ENCODE data around the gene PARN.

PARN gene, protein sequence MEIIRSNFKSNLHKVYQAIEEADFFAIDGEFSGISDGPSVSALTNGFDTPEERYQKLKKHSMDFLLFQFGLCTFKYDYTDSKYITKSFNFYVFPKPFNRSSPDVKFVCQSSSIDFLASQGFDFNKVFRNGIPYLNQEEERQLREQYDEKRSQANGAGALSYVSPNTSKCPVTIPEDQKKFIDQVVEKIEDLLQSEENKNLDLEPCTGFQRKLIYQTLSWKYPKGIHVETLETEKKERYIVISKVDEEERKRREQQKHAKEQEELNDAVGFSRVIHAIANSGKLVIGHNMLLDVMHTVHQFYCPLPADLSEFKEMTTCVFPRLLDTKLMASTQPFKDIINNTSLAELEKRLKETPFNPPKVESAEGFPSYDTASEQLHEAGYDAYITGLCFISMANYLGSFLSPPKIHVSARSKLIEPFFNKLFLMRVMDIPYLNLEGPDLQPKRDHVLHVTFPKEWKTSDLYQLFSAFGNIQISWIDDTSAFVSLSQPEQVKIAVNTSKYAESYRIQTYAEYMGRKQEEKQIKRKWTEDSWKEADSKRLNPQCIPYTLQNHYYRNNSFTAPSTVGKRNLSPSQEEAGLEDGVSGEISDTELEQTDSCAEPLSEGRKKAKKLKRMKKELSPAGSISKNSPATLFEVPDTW

DNA sequence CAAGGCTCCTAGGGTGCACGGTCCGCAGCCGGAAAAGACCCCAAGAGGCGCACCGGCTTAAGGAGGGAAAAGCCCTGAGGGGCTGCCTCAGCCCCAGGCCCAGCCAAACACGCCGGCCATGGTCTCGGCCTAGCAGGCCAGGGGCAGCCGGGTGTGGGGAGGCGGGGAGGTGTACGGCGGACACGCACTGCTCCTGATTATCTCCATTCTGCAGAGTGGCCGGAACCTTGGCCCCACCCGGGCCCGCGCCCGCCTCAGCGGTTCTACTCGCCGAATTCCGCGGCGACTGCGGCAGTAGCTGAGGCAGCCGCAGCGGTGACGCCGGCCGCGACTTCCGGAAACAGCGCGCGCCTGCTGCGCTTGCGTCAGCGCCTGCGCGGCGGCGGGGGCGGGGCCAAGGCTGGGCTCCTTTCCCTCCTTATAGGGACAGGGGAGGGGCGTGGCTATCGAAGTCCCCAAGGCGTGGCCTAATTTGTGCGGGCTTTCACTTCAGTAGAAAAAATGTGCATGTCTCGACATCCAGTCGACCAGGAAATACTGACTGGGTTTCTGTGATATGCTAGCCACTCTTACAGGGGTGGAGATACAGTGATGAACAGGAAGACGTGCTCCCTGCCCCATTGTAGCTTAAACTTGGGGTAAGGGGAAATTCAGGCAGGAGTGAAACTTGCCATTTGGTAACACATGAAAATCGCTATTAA, at the start of gene PARN:
Gene PARN (minus strand): TSS at position 342 of the 701 bp plus-strand sequence. CDS start 135 bp downstream, at position 207.
- Histone ChIP-seq H3K27me3 (ENCODE audit: control insufficient read depth in 1 of 2, insufficient read depth in 2 of 2, low read length in 2 of 2) (no peaks in the 10 kb centered on the region), H3K9me3 (ENCODE audit: control insufficient read depth in 2 of 2, low read length in 2 of 2) (no peaks in the 10 kb centered on the region), H3K27ac (ENCODE audit: low read length) (peak within 1 kb of the TSS; percentile 80), H3K9ac (ENCODE audit: low read length in 2 of 2) (peak within 1 kb of the TSS; percentile 97 to 99), H3K4me1 (ENCODE audit: control insufficient read depth, insufficient read depth, low read length) (peaks cover 26% of the 10 kb centered on the region), H3K4me3 (ENCODE audit: low read length in 2 of 2) (peak within 1 kb of the TSS; percentile 62 to 93), H3K36me3 (ENCODE audit: control insufficient read depth in 2 of 2, insufficient read depth in 2 of 2, low read length in 2 of 2) (peaks cover 5 to 7% of the 10 kb centered on the region in 2 donors)

DNA sequence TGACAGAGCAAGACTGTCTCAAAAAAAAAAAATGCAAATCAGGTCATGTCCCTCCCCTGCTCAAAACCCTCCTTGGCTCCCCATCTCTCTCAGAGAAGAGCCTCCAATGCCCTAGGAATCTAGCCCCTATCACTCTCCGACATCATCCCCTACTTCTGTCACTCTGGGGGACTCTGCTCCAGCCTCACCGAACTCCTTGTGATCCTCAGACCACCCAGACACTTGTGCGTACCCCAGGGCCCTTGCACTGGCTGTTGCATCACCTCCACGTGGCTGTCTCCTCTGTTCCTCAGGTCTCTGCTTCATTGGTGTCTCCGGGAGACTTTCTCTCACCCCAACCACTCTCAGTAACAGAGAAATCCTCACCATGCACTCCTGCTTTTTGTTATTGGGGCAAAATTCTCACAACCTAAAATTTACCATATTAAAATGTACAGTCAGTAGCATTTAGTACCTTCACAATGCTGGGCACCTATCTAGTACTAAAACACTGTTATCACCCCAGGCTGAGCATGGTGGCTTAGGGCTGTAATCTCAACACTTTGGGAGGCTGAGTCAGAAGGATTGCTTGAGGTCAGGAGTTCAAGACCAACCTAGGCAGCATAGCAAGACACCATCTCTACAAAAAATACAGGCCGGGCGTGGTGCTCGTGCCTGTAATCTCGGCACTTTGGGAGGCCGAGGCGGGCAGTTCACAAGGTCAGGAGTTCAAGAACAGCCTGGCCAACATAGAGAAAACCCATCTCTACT, 48.9 kb upstream of the PARN start:
- no peak overlapping the region for H3K4me3 ChIP-seq (ENCODE audit: low read length in 2 of 2)

DNA sequence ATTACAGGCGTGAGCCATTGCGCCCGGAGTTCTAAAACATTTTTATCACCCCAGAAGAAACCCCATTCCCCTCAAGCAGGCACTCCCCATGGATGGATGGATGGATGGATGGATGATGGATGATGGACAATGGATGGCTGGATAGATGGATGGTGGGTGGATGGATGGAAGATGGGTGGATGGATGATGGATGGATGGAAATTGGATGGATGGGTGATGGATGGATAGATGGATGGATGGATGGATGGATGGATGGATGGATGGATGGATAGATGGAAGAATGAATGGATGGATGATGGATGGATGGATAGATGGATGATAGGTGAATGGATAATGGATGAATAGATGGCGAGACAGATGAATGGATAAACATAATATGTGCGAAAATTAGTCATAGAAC, 47.6 kb upstream of the PARN start:
- Histone ChIP-seq H3K27me3 (ENCODE audit: control insufficient read depth in 1 of 2, insufficient read depth in 2 of 2, low read length in 2 of 2) (peaks cover 0 to 2% of the 10 kb centered on the region in 2 donors), H3K9ac (ENCODE audit: low read length in 2 of 2) (no peak overlapping the region), H3K4me3 (ENCODE audit: low read length in 2 of 2) (no peak overlapping the region), H3K36me3 (ENCODE audit: control insufficient read depth in 2 of 2, insufficient read depth in 2 of 2, low read length in 2 of 2) (no peaks in the 10 kb centered on the region), H3K9me3 (ENCODE audit: control insufficient read depth in 2 of 2, low read length in 2 of 2) (no peaks in the 10 kb centered on the region), H3K4me1 (ENCODE audit: control insufficient read depth, insufficient read depth, low read length) (no peaks in the 10 kb centered on the region), H3K27ac (ENCODE audit: low read length) (no peak overlapping the region)

More for the DNA sequence above, 48.9 kb upstream of the PARN start:
- Histone ChIP-seq H3K27me3 (ENCODE audit: control insufficient read depth in 1 of 2, insufficient read depth in 2 of 2, low read length in 2 of 2) (peaks cover 0 to 2% of the 10 kb centered on the region in 2 donors), H3K4me1 (ENCODE audit: control insufficient read depth, insufficient read depth, low read length) (no peaks in the 10 kb centered on the region), H3K9ac (ENCODE audit: low read length in 2 of 2) (no peak overlapping the region), H3K36me3 (ENCODE audit: control insufficient read depth in 2 of 2, insufficient read depth in 2 of 2, low read length in 2 of 2) (no peaks in the 10 kb centered on the region), H3K27ac (ENCODE audit: low read length) (no peak overlapping the region), H3K9me3 (ENCODE audit: control insufficient read depth in 2 of 2, low read length in 2 of 2) (no peaks in the 10 kb centered on the region)

DNA sequence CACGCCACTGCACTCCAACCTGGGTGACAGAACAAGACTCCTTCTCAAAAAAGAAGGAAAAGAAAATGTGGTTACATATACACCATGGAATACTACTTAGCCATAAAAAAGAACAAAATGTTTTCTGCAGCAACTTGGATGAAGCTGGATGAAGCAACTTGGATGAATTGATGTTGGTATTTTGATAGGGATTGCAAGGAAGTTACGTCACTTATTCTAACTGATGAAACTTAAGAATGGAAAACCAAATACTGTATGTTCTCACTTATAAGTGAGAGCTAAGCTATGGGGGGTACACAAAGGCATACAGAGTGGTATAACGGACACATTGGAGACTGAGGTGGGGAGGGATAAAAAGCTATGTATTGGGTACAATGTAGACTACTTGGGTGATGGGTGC, 46.6 kb upstream of the PARN start:
- Histone ChIP-seq H3K4me3 (ENCODE audit: low read length in 2 of 2) (no peak overlapping the region), H3K9ac (ENCODE audit: low read length in 2 of 2) (no peak overlapping the region), H3K36me3 (ENCODE audit: control insufficient read depth in 2 of 2, insufficient read depth in 2 of 2, low read length in 2 of 2) (no peaks in the 10 kb centered on the region), H3K9me3 (ENCODE audit: control insufficient read depth in 2 of 2, low read length in 2 of 2) (no peaks in the 10 kb centered on the region), H3K27me3 (ENCODE audit: control insufficient read depth in 1 of 2, insufficient read depth in 2 of 2, low read length in 2 of 2) (peaks cover 0 to 2% of the 10 kb centered on the region in 2 donors), H3K27ac (ENCODE audit: low read length) (no peak overlapping the region), H3K4me1 (ENCODE audit: control insufficient read depth, insufficient read depth, low read length) (no peaks in the 10 kb centered on the region)

DNA sequence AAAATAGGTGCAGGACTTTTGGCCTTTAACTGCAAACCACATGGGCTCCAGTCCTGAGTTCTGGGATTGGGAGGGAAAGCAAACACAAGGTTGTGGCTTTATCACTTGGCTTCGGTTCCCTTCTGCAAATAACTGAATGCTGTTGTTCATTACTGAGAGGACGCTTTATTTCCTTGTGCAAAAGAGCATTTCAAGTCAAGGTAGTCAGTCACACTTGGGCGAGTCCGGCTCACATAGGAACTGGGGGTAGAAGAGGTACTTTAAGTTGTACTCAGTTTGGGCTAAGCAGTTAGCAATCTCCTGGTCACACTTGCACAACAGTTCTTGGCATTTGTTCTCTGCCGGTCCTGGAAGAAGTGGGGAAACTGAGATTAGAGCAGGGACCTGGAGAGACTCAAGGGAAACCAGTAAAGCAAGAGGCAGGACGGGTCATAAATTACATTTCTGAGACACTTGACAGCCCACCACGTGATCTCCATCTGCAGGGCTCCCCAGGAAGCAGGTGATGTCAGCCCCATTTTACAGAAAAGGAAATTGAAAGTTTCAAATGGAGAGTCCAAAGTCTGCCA, 42.4 kb upstream of the PARN start:
- Histone ChIP-seq H3K4me3 (ENCODE audit: low read length in 2 of 2) (no peak overlapping the region), H3K27me3 (ENCODE audit: control insufficient read depth in 1 of 2, insufficient read depth in 2 of 2, low read length in 2 of 2) (no peaks in the 10 kb centered on the region), H3K4me1 (ENCODE audit: control insufficient read depth, insufficient read depth, low read length) (no peaks in the 10 kb centered on the region), H3K9me3 (ENCODE audit: control insufficient read depth in 2 of 2, low read length in 2 of 2) (no peaks in the 10 kb centered on the region), H3K27ac (ENCODE audit: low read length) (no peak overlapping the region), H3K9ac (ENCODE audit: low read length in 2 of 2) (no peak overlapping the region), H3K36me3 (ENCODE audit: control insufficient read depth in 2 of 2, insufficient read depth in 2 of 2, low read length in 2 of 2) (peaks cover 5 to 9% of the 10 kb centered on the region in 2 donors)

DNA sequence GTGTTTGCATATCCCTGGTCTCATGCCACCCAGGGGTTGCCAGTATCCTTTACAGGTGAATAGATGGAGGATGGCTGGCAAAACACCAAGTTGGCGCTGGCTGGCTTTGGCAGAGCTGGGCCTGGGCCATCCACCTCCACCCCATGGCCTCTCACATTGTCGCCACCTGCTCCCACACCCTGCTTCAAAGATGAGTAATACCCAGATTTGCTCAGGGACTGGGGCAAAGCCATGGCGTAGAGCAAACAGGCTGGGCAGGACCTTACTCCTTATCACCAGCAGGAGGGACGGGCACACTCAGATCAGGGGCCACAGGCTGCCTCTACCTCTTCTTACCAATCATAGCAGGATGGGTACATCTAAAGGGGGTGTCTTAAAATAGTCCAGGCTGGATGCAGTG, 39.7 kb upstream of the PARN start:
- no peaks in the 10 kb centered on the region for H3K4me1 ChIP-seq (ENCODE audit: control insufficient read depth, insufficient read depth, low read length)
- H3K9me3 ChIP-seq (ENCODE audit: control insufficient read depth in 2 of 2, low read length in 2 of 2): no peaks in the 10 kb centered on the region
- no peaks in the 10 kb centered on the region for H3K27me3 ChIP-seq (ENCODE audit: control insufficient read depth in 1 of 2, insufficient read depth in 2 of 2, low read length in 2 of 2)
- peaks cover 19 to 32% of the 10 kb centered on the region in 2 donors for H3K36me3 ChIP-seq (ENCODE audit: control insufficient read depth in 2 of 2, insufficient read depth in 2 of 2, low read length in 2 of 2)
- no peak overlapping the region for H3K4me3 ChIP-seq (ENCODE audit: low read length in 2 of 2)
- no peak overlapping the region for H3K9ac ChIP-seq (ENCODE audit: low read length in 2 of 2)
- H3K27ac ChIP-seq (ENCODE audit: low read length): no peak overlapping the region

DNA sequence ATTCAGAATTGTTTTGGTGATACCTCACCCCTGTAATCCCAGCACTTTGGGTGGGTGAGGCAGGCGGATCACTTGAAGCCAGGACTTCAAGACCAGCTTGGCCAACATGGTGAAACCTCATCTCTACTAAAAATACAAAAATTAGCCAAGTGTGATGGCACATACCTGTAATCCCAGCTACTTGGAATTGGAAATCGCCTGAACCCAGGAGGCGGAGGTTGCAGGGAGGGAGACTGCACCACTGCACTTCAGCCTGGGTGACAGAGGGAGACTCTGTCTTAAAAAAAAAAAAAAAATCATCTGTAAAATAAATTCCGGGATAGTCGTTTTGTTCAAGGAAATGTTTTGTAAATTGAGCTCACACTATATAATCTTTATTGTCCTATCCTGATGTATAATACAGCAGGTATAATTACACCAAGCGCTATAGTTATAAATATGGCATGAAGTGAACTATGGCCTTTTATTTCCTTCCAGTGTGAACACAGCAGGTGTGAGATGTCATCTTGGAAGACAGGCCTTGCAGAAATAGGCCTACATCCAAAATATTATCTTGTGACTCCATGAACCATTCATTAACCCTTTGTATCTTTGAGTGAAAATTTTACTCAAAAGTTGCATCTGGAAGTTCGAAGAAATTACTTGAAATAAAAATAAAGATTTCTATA, 38.6 kb upstream of the PARN start:
- Histone ChIP-seq H3K4me3 (ENCODE audit: low read length in 2 of 2) (no peak overlapping the region), H3K9ac (ENCODE audit: low read length in 2 of 2) (no peak overlapping the region), H3K9me3 (ENCODE audit: control insufficient read depth in 2 of 2, low read length in 2 of 2) (no peaks in the 10 kb centered on the region), H3K27ac (ENCODE audit: low read length) (no peak overlapping the region), H3K27me3 (ENCODE audit: control insufficient read depth in 1 of 2, insufficient read depth in 2 of 2, low read length in 2 of 2) (no peaks in the 10 kb centered on the region), H3K4me1 (ENCODE audit: control insufficient read depth, insufficient read depth, low read length) (no peaks in the 10 kb centered on the region), H3K36me3 (ENCODE audit: control insufficient read depth in 2 of 2, insufficient read depth in 2 of 2, low read length in 2 of 2) (peaks cover 26 to 40% of the 10 kb centered on the region in 2 donors)

DNA sequence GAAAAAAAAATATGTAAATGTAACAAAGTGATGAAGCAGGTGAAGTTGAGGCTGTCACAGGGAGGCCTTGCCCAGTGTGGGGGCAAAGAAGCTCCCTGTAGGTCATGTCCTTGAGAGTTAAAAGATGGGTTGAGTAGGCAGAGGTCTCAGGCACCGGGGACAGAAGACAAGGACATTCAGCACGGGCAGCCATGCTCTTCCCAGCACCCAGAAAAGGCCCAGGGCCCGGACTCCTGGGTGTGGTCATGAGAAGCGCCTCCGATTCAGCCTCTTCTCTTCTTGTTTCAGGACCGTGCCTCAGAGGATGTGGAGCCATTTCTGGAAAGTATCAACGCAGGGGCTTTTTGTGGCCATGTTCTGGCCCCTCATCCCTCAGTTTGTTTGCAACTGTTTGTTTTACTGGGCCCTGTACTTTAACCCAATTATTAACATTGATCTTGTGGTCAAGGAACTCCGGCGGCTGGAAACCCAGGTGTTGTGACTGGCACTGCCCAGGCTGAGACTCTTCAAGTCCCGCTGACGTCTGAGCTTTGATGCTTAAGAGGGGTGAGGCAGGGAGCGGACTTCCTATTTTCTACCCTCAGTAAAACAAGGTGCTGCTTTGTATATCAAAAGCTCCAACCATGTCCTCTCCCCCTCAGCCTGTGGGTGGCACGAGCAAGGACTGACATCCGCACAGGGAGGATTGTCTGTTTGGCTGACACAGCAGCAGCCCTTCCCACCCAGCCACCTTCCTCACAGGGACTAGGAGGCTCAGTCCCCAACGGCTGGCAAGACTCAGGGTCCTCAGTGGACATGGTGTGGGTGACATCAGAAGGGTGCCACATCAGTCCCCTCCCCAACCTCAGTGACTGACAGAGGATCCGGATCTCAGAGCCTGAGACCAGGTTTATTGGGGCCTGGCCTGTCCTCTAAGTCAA, 37.5 kb upstream of the PARN start:
- Histone ChIP-seq H3K4me3 (ENCODE audit: low read length in 2 of 2) (no peak overlapping the region), H3K36me3 (ENCODE audit: control insufficient read depth in 2 of 2, insufficient read depth in 2 of 2, low read length in 2 of 2) (peaks cover 27 to 46% of the 10 kb centered on the region in 2 donors), H3K27me3 (ENCODE audit: control insufficient read depth in 1 of 2, insufficient read depth in 2 of 2, low read length in 2 of 2) (no peaks in the 10 kb centered on the region), H3K9me3 (ENCODE audit: control insufficient read depth in 2 of 2, low read length in 2 of 2) (no peaks in the 10 kb centered on the region), H3K27ac (ENCODE audit: low read length) (no peak overlapping the region), H3K9ac (ENCODE audit: low read length in 2 of 2) (no peak overlapping the region), H3K4me1 (ENCODE audit: control insufficient read depth, insufficient read depth, low read length) (no peaks in the 10 kb centered on the region)

DNA sequence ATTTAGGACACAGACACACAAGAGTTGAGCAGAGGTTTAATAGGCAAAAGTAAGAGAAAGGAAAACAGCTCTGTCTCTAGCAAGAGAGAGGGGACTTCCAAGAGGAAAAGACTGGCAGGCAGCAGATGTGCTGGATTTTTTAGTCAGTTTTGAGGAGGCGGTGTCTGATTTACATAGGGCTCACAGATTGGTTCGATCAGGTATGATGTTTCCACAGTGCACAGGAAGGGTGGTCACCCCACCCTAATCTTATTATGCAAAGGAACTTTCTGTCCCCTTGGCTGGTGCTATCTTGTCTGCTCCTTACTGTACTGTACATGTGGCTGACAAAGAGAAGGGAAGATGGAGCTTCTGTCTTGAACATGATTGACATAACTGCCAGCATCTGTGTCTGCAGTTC, 28.0 kb upstream of the PARN start:
- no peak overlapping the region for H3K27ac ChIP-seq (ENCODE audit: low read length)
- H3K9ac ChIP-seq (ENCODE audit: low read length in 2 of 2): no peak overlapping the region
- H3K4me3 ChIP-seq (ENCODE audit: low read length in 2 of 2): no peak overlapping the region
- H3K9me3 ChIP-seq (ENCODE audit: control insufficient read depth in 2 of 2, low read length in 2 of 2): no peaks in the 10 kb centered on the region
- H3K27me3 ChIP-seq (ENCODE audit: control insufficient read depth in 1 of 2, insufficient read depth in 2 of 2, low read length in 2 of 2): no peaks in the 10 kb centered on the region
- peaks cover 23 to 35% of the 10 kb centered on the region in 2 donors for H3K36me3 ChIP-seq (ENCODE audit: control insufficient read depth in 2 of 2, insufficient read depth in 2 of 2, low read length in 2 of 2)
- H3K4me1 ChIP-seq (ENCODE audit: control insufficient read depth, insufficient read depth, low read length): no peaks in the 10 kb centered on the region
